OCI-LY7 (cell line): ENCODE results near the gene FUT7. TPM values are rescaled to one million over a fixed set of nuclear protein-coding genes. Genes with fewer than 3 reads are reported as not detected.

Experiments
- BruUV-seq: library from RNA; stranded (reverse); fragments of 400-500 nt; replicated peaks from 2 replicates; lab custom pipeline; 2021; lab: Mats Ljungman, UMichigan
- CTCF ChIA-PET: fragments of 300-600 bp; sonication (Branson Sonifier 250); formaldehyde crosslinking; loops from one replicate; lab custom pipeline; 2022; ENCODE audit warnings: antibody characterized with exemption; ENCODE audit not compliant: unreplicated experiment; lab: Charles Lee
- POLR2A ChIA-PET: fragments of 300-600 bp; sonication (Branson Sonifier 250); formaldehyde crosslinking; loops from one replicate; lab custom pipeline; 2022; ENCODE audit warnings: antibody characterized with exemption; lab: Charles Lee
- DNase-seq: peaks from one replicate; pipeline ENCODE4 v3.0.0-alpha.2; 2015; ENCODE audit warnings: low spot score
- H2AFZ ChIP-seq: fragments of 200-600 bp; sonication (generic), shearing (Covaris generic); 2 replicates; pipeline ENCODE4 v1.6.1; 2014; ENCODE audit warnings: mild to moderate bottlenecking, antibody characterized with exemption, low read length, moderate library complexity
- H3K27ac ChIP-seq: fragments of 200-600 bp; sonication (generic); 2 replicates; pipeline ENCODE4 v1.5.1; 2014; ENCODE audit warnings: mixed run types, low read depth, mild to moderate bottlenecking, moderate library complexity, low read length, inconsistent platforms; ENCODE audit not compliant: poor library complexity, severe bottlenecking
- H3K36me3 ChIP-seq: fragments of 200-600 bp; sonication (generic); 2 replicates; pipeline ENCODE4 v1.6.1; 2014; ENCODE audit warnings: mild to moderate bottlenecking, antibody characterized with exemption, low read length, moderate library complexity, mixed read lengths; ENCODE audit not compliant: insufficient read depth
- H3K4me1 ChIP-seq: fragments of 200-600 bp; sonication (generic); 2 replicates; pipeline ENCODE4 v1.5.1; 2014; ENCODE audit warnings: mild to moderate bottlenecking, low read length; ENCODE audit not compliant: insufficient read depth, poor library complexity, severe bottlenecking
- H3K4me2 ChIP-seq: fragments of 200-600 bp; sonication (generic); 2 replicates; pipeline ENCODE4 v1.6.1; 2014; ENCODE audit warnings: mild to moderate bottlenecking, low read length
- H3K4me3 ChIP-seq: fragments of 200-600 bp; sonication (generic); 2 replicates; pipeline ENCODE4 v1.5.1; 2014; ENCODE audit warnings: mild to moderate bottlenecking, low read depth, low read length; ENCODE audit not compliant: poor library complexity, severe bottlenecking
- H3K79me2 ChIP-seq: fragments of 200-600 bp; sonication (generic); 2 replicates; pipeline ENCODE4 v1.6.1; 2016; ENCODE audit warnings: low read depth, mild to moderate bottlenecking, low read length, moderate library complexity, mixed read lengths; ENCODE audit not compliant: insufficient read depth
- H3K9me2 ChIP-seq: fragments of 200-600 bp; sonication (generic); 2 replicates; pipeline ENCODE4 v1.6.1; 2016; ENCODE audit warnings: mild to moderate bottlenecking, low read length, mixed read lengths; ENCODE audit not compliant: insufficient read depth
- H3K9me3 ChIP-seq: fragments of 200-600 bp; sonication (generic); 2 replicates; pipeline ENCODE4 v1.6.1; 2014; ENCODE audit warnings: mild to moderate bottlenecking, mixed run types, low read length, mixed read lengths
- H4K20me1 ChIP-seq: fragments of 200-600 bp; sonication (generic); 2 replicates; pipeline ENCODE4 v1.6.1; 2014; ENCODE audit warnings: mild to moderate bottlenecking, antibody characterized with exemption, low read length, moderate library complexity, mixed read lengths; ENCODE audit not compliant: insufficient read depth
- EZH2phosphoT487 ChIP-seq: fragments of 200-600 bp; sonication (generic); IDR thresholded peaks from 2 replicates; pipeline ENCODE4 v1.6.1; 2018; ENCODE audit warnings: low read depth, borderline replicate concordance, mild to moderate bottlenecking, mixed run types, antibody characterized with exemption, low read length, moderate library complexity, mixed read lengths
- intact Hi-C: fragments of 100-400 bp; cut with micrococcal nuclease; formaldehyde crosslinking; loops from one replicate; pipeline ENCODE4 v1.10.0; 2022; ENCODE audit not compliant: unreplicated experiment
- total RNA-seq, 2 experiments: library from RNA; depleted of rRNA in 1 of 2; stranded (reverse); fragments of >200 nt in 1 of 2; shearing (Covaris generic) in 1 of 2; gene quantifications; 2 replicates each; pipeline ENCODE4 v1.2.3, GENCODE V29; 2014 to 2022
- TF ChIP-seq, protein P1 (sequence below): fragments of 200-600 bp; sonication (generic); conservative IDR thresholded peaks from 2 replicates; pipeline ENCODE4 v1.5.1; 2014; ENCODE audit warnings: mild to moderate bottlenecking, antibody characterized with exemption, low read length, moderate library complexity, mixed read lengths

FUT7 gene
- total RNA-seq, 2 experiments from 2014 or later = 0.21 TPM; not detected in 1

DNA sequence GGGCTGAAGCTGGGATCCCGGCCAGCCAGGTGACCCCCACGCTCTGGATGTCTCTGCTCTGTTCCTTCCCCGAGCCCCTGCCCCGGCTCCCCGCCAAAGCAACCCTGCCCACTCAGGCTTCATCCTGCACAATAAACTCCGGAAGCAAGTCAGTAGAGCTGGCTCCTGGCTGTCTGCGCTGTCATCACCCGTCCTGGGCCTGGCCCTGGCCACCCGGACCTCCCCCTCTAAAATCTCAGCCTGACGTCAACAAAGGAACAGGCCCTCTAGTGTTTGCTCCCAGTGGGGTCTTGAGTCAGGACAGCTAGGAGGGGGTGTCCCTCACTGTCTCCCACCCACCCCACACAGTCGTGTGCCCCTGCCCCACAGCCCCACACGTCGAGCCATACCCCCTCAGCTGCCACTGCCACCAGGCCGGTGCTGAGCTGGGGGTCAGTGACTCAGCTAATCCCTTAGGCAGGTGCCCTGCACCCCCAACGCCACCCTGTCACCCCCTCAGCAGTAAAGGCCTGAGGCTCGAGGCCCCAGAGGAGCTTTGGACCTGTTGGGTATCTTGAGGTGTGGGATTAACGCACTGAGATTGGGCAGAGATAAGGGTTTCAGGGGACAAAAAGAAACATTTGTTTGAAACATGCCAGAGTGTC, 50.2 kb downstream of the FUT7 start:
- H3K4me3 ChIP-seq = no peak overlapping the region
- H3K4me1 ChIP-seq = no peaks in the 10 kb centered on the region
- no peaks in the 10 kb centered on the region for H3K9me2 ChIP-seq
- no peaks in the 10 kb centered on the region for H3K79me2 ChIP-seq
- BruUV-seq = no TSS peak
- POLR2A ChIA-PET = interaction anchor here (1.6 kb wide), 1 partner anchor 11 kb away, joined by 5 read pairs; the partner anchor contains the start of gene PAXX
- TF ChIP-seq, protein P1, sequence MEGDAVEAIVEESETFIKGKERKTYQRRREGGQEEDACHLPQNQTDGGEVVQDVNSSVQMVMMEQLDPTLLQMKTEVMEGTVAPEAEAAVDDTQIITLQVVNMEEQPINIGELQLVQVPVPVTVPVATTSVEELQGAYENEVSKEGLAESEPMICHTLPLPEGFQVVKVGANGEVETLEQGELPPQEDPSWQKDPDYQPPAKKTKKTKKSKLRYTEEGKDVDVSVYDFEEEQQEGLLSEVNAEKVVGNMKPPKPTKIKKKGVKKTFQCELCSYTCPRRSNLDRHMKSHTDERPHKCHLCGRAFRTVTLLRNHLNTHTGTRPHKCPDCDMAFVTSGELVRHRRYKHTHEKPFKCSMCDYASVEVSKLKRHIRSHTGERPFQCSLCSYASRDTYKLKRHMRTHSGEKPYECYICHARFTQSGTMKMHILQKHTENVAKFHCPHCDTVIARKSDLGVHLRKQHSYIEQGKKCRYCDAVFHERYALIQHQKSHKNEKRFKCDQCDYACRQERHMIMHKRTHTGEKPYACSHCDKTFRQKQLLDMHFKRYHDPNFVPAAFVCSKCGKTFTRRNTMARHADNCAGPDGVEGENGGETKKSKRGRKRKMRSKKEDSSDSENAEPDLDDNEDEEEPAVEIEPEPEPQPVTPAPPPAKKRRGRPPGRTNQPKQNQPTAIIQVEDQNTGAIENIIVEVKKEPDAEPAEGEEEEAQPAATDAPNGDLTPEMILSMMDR = no peak
- TF ChIP-seq EZH2phosphoT487 = no peak
- CTCF ChIA-PET = no interaction called here
- no peaks in the 10 kb centered on the region for H3K9me3 ChIP-seq
- no peaks in the 10 kb centered on the region for H3K36me3 ChIP-seq
- H3K4me2 ChIP-seq = no peak overlapping the region
- DNase-seq = no peak
- intact Hi-C loops = no loop called here
- no peaks in the 10 kb centered on the region for H4K20me1 ChIP-seq
- no peak overlapping the region for H3K27ac ChIP-seq
- H2AFZ ChIP-seq = no peak overlapping the region

DNA sequence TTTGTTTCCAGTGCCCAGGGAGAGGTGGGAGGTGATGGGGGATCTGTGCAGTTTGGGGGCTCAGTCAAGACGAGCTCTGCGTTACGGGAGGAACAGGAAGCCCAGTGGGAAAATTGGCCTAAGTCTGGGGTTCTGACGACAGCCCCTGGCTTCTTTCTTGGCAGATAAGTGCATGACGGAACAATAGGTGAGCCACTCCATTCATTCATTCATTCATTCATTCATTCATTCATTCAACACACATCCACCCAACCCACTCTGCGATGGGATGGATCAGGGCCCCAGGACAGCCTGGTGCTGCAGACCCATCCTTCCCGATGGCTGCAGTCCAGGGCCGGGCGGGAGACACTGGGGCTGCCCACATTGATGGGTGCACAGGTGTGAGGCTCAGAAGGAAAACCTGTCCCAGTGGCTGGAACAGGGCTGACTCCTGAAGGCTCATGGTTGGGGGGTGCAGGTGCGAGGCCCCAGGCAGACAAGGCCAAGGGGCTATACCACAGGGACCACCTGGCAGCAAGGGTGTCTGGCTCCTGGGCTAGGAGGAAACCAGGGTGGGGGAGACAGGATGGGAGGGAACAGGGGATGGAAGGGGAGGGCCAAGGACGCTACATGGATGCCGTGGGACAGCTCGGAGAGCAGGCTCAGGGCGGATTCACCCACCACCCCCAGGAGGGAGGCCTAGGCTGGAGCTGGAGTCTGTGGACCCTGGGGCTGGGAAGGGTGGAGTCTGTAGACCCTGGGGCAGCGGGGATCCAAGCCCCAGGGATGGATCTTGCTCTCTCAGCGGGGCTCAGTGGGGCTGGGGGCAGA, 51.0 kb downstream of the FUT7 start:
- ChIA-PET CTCF (no interaction called here), POLR2A (no interaction called here)
- no peak overlapping the region for H3K4me2 ChIP-seq
- no peaks in the 10 kb centered on the region for H3K36me3 ChIP-seq
- no peak for DNase-seq
- BruUV-seq = no TSS peak
- H4K20me1 ChIP-seq = no peaks in the 10 kb centered on the region
- H3K4me1 ChIP-seq = no peaks in the 10 kb centered on the region
- TF ChIP-seq EZH2phosphoT487 = no peak
- TF ChIP-seq, protein P1 = no peak
- no peak overlapping the region for H2AFZ ChIP-seq
- no peaks in the 10 kb centered on the region for H3K9me2 ChIP-seq
- no peak overlapping the region for H3K27ac ChIP-seq
- no peak overlapping the region for H3K4me3 ChIP-seq
- intact Hi-C loops = no loop called here
- no peaks in the 10 kb centered on the region for H3K79me2 ChIP-seq
- H3K9me3 ChIP-seq = no peaks in the 10 kb centered on the region

Other genes with a start within 250 kb of the FUT7 start
Only the 30 nearest of the 38 such genes appear.
- gene AJM1, start 189.6 kb downstream of the FUT7 start, total RNA-seq (2014; rRNA removed; shearing (Covaris generic)) = 2.4 and 2.5 TPM in 2 replicates
- 4.6 and 5.1 TPM in 2 replicates for gene AJM1, start 189.6 kb downstream of the FUT7 start, total RNA-seq (2022)
- 56.9 and 81.9 TPM in 2 replicates for gene PHPT1, start 182.7 kb downstream of the FUT7 start, total RNA-seq (2014; rRNA removed; shearing (Covaris generic))
- gene PHPT1, start 182.7 kb downstream of the FUT7 start, total RNA-seq (2022) = 42.4 and 49.9 TPM in 2 replicates
- 11.7 and 14.0 TPM in 2 replicates for gene MAMDC4, start 179.7 kb downstream of the FUT7 start, total RNA-seq (2014; rRNA removed; shearing (Covaris generic))
- gene MAMDC4, start 179.7 kb downstream of the FUT7 start, total RNA-seq (2022) = 12.7 and 14.2 TPM in 2 replicates
- gene EDF1, start 165.8 kb downstream of the FUT7 start, total RNA-seq (2014; rRNA removed; shearing (Covaris generic)) = 272 and 409 TPM in 2 replicates
- gene EDF1, start 165.8 kb downstream of the FUT7 start, total RNA-seq (2022) = 222 and 246 TPM in 2 replicates
- gene TRAF2, start 145.6 kb downstream of the FUT7 start, total RNA-seq (2014; rRNA removed; shearing (Covaris generic)) = 31.4 and 34.7 TPM in 2 replicates
- 40.5 and 43.7 TPM in 2 replicates for gene TRAF2, start 145.6 kb downstream of the FUT7 start, total RNA-seq (2022)
- 78.7 and 89.6 TPM in 2 replicates for gene FBXW5, start 87.3 kb downstream of the FUT7 start, total RNA-seq (2014; rRNA removed; shearing (Covaris generic))
- gene FBXW5, start 87.3 kb downstream of the FUT7 start, total RNA-seq (2022) = 59.1 and 63.3 TPM in 2 replicates
- 0.95 and 1.0 TPM in 2 replicates for gene C8G, start 86.8 kb downstream of the FUT7 start, total RNA-seq (2014; rRNA removed; shearing (Covaris generic))
- 2.1 and 2.2 TPM in 2 replicates for gene C8G, start 86.8 kb downstream of the FUT7 start, total RNA-seq (2022)
- 0.95 and 6.5 TPM in 2 replicates for gene LCN12, start 79.8 kb downstream of the FUT7 start, total RNA-seq (2014; rRNA removed; shearing (Covaris generic))
- gene LCN12, start 79.8 kb downstream of the FUT7 start, total RNA-seq (2022) = 3.5 and 3.7 TPM in 2 replicates
- gene PTGDS, start 54.6 kb downstream of the FUT7 start, total RNA-seq (2014; rRNA removed; shearing (Covaris generic)) = not detected in 2 replicates
- not detected in 2 replicates for gene PTGDS, start 54.6 kb downstream of the FUT7 start, total RNA-seq (2022)
- gene LCNL1, start 49.1 kb downstream of the FUT7 start, total RNA-seq (2014; rRNA removed; shearing (Covaris generic)) = not detected in 2 replicates
- not detected in 2 replicates for gene LCNL1, start 49.1 kb downstream of the FUT7 start, total RNA-seq (2022)
- 63.5 and 66.5 TPM in 2 replicates for gene PAXX, start 39.7 kb downstream of the FUT7 start, total RNA-seq (2014; rRNA removed; shearing (Covaris generic))
- gene PAXX, start 39.7 kb downstream of the FUT7 start, total RNA-seq (2022) = 45.7 and 46.3 TPM in 2 replicates
- gene CLIC3, start 35.5 kb downstream of the FUT7 start, total RNA-seq (2014; rRNA removed; shearing (Covaris generic)) = not detected in 2 replicates
- gene CLIC3, start 35.5 kb downstream of the FUT7 start, total RNA-seq (2022) = not detected in 2 replicates
- 2.4 and 4.1 TPM in 2 replicates for gene ABCA2, start 3.9 kb downstream of the FUT7 start, total RNA-seq (2014; rRNA removed; shearing (Covaris generic))
- gene ABCA2, start 3.9 kb downstream of the FUT7 start, total RNA-seq (2022) = 8.3 and 10.6 TPM in 2 replicates
- 0.21 and 0.32 TPM in 2 replicates for gene NPDC1, start 14.1 kb upstream of the FUT7 start, total RNA-seq (2014; rRNA removed; shearing (Covaris generic))
- 0.38 and 0.39 TPM in 2 replicates for gene NPDC1, start 14.1 kb upstream of the FUT7 start, total RNA-seq (2022)
- gene ENTPD2, start 22.0 kb upstream of the FUT7 start, total RNA-seq (2014; rRNA removed; shearing (Covaris generic)) = 0.16 TPM in 1 of 2 replicates, not detected in the other
- not detected in 2 replicates for gene ENTPD2, start 22.0 kb upstream of the FUT7 start, total RNA-seq (2022)
- 65.9 and 74.0 TPM in 2 replicates for gene SAPCD2, start 38.5 kb upstream of the FUT7 start, total RNA-seq (2014; rRNA removed; shearing (Covaris generic))
- 51.4 and 57.2 TPM in 2 replicates for gene SAPCD2, start 38.5 kb upstream of the FUT7 start, total RNA-seq (2022)
- 5.3 and 5.7 TPM in 2 replicates for gene UAP1L1, start 45.4 kb upstream of the FUT7 start, total RNA-seq (2014; rRNA removed; shearing (Covaris generic))
- 12.3 and 16.7 TPM in 2 replicates for gene UAP1L1, start 45.4 kb upstream of the FUT7 start, total RNA-seq (2022)
- gene MAN1B1, start 54.9 kb upstream of the FUT7 start, total RNA-seq (2014; rRNA removed; shearing (Covaris generic)) = 22.5 and 32.7 TPM in 2 replicates
- gene MAN1B1, start 54.9 kb upstream of the FUT7 start, total RNA-seq (2022) = 38.8 and 43.4 TPM in 2 replicates
- gene DPP7, start 82.6 kb upstream of the FUT7 start, total RNA-seq (2014; rRNA removed; shearing (Covaris generic)) = 173 and 182 TPM in 2 replicates
- 154 TPM in 2 replicates for gene DPP7, start 82.6 kb upstream of the FUT7 start, total RNA-seq (2022)
- gene GRIN1, start 107.1 kb upstream of the FUT7 start, total RNA-seq (2014; rRNA removed; shearing (Covaris generic)) = 0.06 TPM in 1 of 2 replicates, not detected in the other
- 0.15 and 0.55 TPM in 2 replicates for gene GRIN1, start 107.1 kb upstream of the FUT7 start, total RNA-seq (2022)
- 0.21 TPM in 1 of 2 replicates, not detected in the other for gene LRRC26, start 138.0 kb upstream of the FUT7 start, total RNA-seq (2014; rRNA removed; shearing (Covaris generic))
- gene LRRC26, start 138.0 kb upstream of the FUT7 start, total RNA-seq (2022) = not detected in 2 replicates
- not detected in 2 replicates for gene TMEM210, start 140.0 kb upstream of the FUT7 start, total RNA-seq (2014; rRNA removed; shearing (Covaris generic))
- gene TMEM210, start 140.0 kb upstream of the FUT7 start, total RNA-seq (2022) = not detected in 2 replicates
- gene ANAPC2, start 156.5 kb upstream of the FUT7 start, total RNA-seq (2014; rRNA removed; shearing (Covaris generic)) = 34.8 and 38.6 TPM in 2 replicates
- 89.6 and 90.4 TPM in 2 replicates for gene ANAPC2, start 156.5 kb upstream of the FUT7 start, total RNA-seq (2022)
- gene SSNA1, start 156.6 kb upstream of the FUT7 start, total RNA-seq (2014; rRNA removed; shearing (Covaris generic)) = 111 and 130 TPM in 2 replicates
- 71.0 and 75.1 TPM in 2 replicates for gene SSNA1, start 156.6 kb upstream of the FUT7 start, total RNA-seq (2022)
- gene TPRN, start 168.7 kb upstream of the FUT7 start, total RNA-seq (2014; rRNA removed; shearing (Covaris generic)) = 9.0 and 10.3 TPM in 2 replicates
- 15.3 and 15.9 TPM in 2 replicates for gene TPRN, start 168.7 kb upstream of the FUT7 start, total RNA-seq (2022)
- 55.1 and 58.2 TPM in 2 replicates for gene TMEM203, start 173.6 kb upstream of the FUT7 start, total RNA-seq (2014; rRNA removed; shearing (Covaris generic))
- gene TMEM203, start 173.6 kb upstream of the FUT7 start, total RNA-seq (2022) = 39.0 and 42.9 TPM in 2 replicates
- gene NDOR1, start 173.6 kb upstream of the FUT7 start, total RNA-seq (2014; rRNA removed; shearing (Covaris generic)) = 30.4 and 35.9 TPM in 2 replicates
- gene NDOR1, start 173.6 kb upstream of the FUT7 start, total RNA-seq (2022) = 61.3 and 61.9 TPM in 2 replicates
- 0.47 and 0.82 TPM in 2 replicates for gene RNF208, start 190.2 kb upstream of the FUT7 start, total RNA-seq (2014; rRNA removed; shearing (Covaris generic))
- 4.4 and 5.5 TPM in 2 replicates for gene RNF208, start 190.2 kb upstream of the FUT7 start, total RNA-seq (2022)
- gene CYSRT1, start 193.1 kb upstream of the FUT7 start, total RNA-seq (2014; rRNA removed; shearing (Covaris generic)) = 1.1 and 1.7 TPM in 2 replicates
- gene CYSRT1, start 193.1 kb upstream of the FUT7 start, total RNA-seq (2022) = 2.9 and 3.7 TPM in 2 replicates
- 0.13 TPM in 1 of 2 replicates, not detected in the other for gene RNF224, start 195.4 kb upstream of the FUT7 start, total RNA-seq (2014; rRNA removed; shearing (Covaris generic))
- 0.30 TPM in 1 of 2 replicates, not detected in the other for gene RNF224, start 195.4 kb upstream of the FUT7 start, total RNA-seq (2022)